ENCODE data around the gene PLAGL2. TPM values are rescaled to one million over a fixed set of nuclear protein-coding genes. Genes with fewer than 3 reads are reported as not detected.

The PLAGL2 gene
- total RNA-seq, 1 donor from 2014 or later: 11.8 TPM

DNA sequence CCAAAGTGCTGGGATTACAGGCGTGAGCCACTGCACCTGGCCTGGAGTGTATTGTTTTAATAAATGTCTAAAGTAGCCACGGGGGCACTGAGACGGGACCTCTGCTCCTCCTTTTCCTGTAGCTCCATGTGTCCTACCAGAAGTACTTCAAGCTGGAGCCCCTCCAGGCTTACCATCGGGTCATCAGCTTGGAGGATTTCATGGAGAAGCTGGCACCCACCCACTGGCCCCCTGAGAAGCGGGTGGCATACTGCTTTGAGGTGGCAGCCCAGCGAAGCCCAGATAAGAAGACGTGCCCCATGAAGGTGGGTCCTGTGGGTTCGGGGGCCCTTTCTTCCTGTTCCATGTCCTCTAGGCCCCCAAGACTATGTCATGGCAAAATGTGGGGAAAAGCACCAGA is 7.6 kb upstream of the PLAGL2 start:
- DNase-seq (ENCODE audit: extremely low spot score, unreplicated experiment): no peak
- Mint-ChIP-seq H3K27ac (ENCODE audit: unreplicated experiment) (no peak overlapping the region), H3K27me3 (ENCODE audit: unreplicated experiment) (no peaks in the 10 kb centered on the region)

GRCh38 chr20:32213870-32214269 is 6.3 kb upstream of the PLAGL2 start:
- Mint-ChIP-seq H3K9me3 (ENCODE audit: unreplicated experiment) (no peaks in the 10 kb centered on the region), H3K36me3 (ENCODE audit: unreplicated experiment) (peaks cover 24% of the 10 kb centered on the region), H3K4me3 (ENCODE audit: unreplicated experiment) (no peak overlapping the region), H3K27ac (ENCODE audit: unreplicated experiment) (no peak overlapping the region), H3K4me1 (ENCODE audit: unreplicated experiment) (peaks cover 12% of the 10 kb centered on the region), H3K27me3 (ENCODE audit: unreplicated experiment) (no peaks in the 10 kb centered on the region)
- no peak for DNase-seq (ENCODE audit: extremely low spot score, unreplicated experiment)
- TF ChIP-seq CTCF (IDR thresholded peaks at IDR 0.05): no peak

More for the DNA sequence above, 7.6 kb upstream of the PLAGL2 start:
- Mint-ChIP-seq H3K4me3 (ENCODE audit: unreplicated experiment) (no peak overlapping the region), H3K4me1 (ENCODE audit: unreplicated experiment) (peaks cover under 1% of the 10 kb centered on the region), H3K36me3 (ENCODE audit: unreplicated experiment) (peaks cover 31% of the 10 kb centered on the region), H3K9me3 (ENCODE audit: unreplicated experiment) (no peaks in the 10 kb centered on the region)
- TF ChIP-seq CTCF (IDR thresholded peaks at IDR 0.05): no peak

GRCh38 chr20:32209850-32210605 is 2.5 kb upstream of the PLAGL2 start:
- Mint-ChIP-seq H3K4me3 (ENCODE audit: unreplicated experiment) (peak overlapping the region; percentile 83), H3K36me3 (ENCODE audit: unreplicated experiment) (peaks cover 9% of the 10 kb centered on the region), H3K4me1 (ENCODE audit: unreplicated experiment) (peaks cover 40% of the 10 kb centered on the region), H3K27me3 (ENCODE audit: unreplicated experiment) (no peaks in the 10 kb centered on the region), H3K9me3 (ENCODE audit: unreplicated experiment) (no peaks in the 10 kb centered on the region), H3K27ac (ENCODE audit: unreplicated experiment) (no peak overlapping the region)
- no peak for TF ChIP-seq CTCF (IDR thresholded peaks at IDR 0.05)
- no peak for DNase-seq (ENCODE audit: extremely low spot score, unreplicated experiment)

GRCh38 chr20:32208499-32209154 is 1.1 kb upstream of the PLAGL2 start:
- H3K27me3 Mint-ChIP-seq (ENCODE audit: unreplicated experiment): no peaks in the 10 kb centered on the region
- no peaks in the 10 kb centered on the region for H3K9me3 Mint-ChIP-seq (ENCODE audit: unreplicated experiment)
- peaks cover 41% of the 10 kb centered on the region for H3K4me1 Mint-ChIP-seq (ENCODE audit: unreplicated experiment)
- H3K36me3 Mint-ChIP-seq (ENCODE audit: unreplicated experiment): peaks cover 9% of the 10 kb centered on the region
- TF ChIP-seq CTCF (IDR thresholded peaks at IDR 0.05): no peak
- DNase-seq (ENCODE audit: extremely low spot score, unreplicated experiment): no peak
- H3K27ac Mint-ChIP-seq (ENCODE audit: unreplicated experiment): peak overlapping the region; percentile 75
- peak overlapping the region; percentile 83 for H3K4me3 Mint-ChIP-seq (ENCODE audit: unreplicated experiment)
